ENCODE data around the gene PLAC8L1.

DNA sequence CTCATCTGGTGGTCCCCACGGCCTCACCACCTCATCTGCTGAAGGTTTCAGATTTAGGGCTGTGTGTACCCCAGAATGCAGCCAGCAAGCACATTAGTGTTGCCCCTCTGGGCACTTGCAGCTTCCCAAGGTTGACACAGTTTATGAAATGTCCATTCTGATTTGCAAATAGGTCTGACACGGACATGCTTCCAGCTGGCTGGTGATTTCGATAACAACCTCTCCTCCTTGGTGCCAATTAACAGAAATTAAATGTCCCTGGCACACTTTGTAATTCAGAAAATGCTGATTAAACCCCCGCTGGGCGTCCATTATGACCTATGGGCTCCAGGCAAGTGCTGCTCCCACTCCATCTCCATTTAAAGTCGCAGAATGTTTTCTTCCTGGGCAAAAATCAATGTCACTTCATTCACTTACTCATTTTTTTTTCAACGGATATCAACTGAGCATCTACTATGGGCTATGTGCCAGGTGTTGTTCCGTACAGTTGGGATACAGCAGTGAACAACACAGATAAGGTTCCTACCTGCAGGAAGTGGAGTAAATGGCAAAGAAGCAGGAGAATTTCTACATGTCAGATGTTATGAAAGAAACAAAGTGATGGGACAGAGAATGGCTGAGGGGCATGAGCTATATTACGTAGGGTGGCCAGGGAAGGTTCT is 32.0 kb downstream of the PLAC8L1 start:
- TF ChIP-seq, protein P1, sequence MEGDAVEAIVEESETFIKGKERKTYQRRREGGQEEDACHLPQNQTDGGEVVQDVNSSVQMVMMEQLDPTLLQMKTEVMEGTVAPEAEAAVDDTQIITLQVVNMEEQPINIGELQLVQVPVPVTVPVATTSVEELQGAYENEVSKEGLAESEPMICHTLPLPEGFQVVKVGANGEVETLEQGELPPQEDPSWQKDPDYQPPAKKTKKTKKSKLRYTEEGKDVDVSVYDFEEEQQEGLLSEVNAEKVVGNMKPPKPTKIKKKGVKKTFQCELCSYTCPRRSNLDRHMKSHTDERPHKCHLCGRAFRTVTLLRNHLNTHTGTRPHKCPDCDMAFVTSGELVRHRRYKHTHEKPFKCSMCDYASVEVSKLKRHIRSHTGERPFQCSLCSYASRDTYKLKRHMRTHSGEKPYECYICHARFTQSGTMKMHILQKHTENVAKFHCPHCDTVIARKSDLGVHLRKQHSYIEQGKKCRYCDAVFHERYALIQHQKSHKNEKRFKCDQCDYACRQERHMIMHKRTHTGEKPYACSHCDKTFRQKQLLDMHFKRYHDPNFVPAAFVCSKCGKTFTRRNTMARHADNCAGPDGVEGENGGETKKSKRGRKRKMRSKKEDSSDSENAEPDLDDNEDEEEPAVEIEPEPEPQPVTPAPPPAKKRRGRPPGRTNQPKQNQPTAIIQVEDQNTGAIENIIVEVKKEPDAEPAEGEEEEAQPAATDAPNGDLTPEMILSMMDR (IDR thresholded peaks at IDR 0.05; ENCODE audit: low read length) = no peak
- TF ChIP-seq EZH2 (IDR thresholded peaks at IDR 0.05; ENCODE audit: borderline replicate concordance, low read length) = no peak
